Measurements from ENCODE around the gene HTR4.
A peak's percentile ranks its signal among the peaks of the same experiment; 100 is the strongest.

Gene HTR4

DNA sequence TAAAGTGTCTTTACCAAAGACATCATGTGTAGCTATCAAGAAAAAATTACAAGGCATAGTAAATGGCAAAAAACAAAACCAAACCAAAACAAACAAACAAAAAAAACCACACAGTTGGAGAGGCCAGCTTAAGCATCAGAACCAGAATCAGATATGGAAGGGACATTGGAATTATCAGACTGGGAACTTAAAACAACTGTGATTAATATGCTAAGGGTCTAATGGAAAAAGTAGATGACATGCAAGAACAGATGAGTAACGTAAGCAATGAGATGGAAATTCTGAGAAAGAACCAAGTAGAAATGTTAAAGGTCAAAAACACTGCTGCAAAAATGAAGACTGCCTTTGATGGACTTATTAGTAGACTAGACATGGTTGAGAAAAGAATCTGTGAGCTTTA is 194.7 kb downstream of the HTR4 start:
- TF ChIP-seq, protein P1, sequence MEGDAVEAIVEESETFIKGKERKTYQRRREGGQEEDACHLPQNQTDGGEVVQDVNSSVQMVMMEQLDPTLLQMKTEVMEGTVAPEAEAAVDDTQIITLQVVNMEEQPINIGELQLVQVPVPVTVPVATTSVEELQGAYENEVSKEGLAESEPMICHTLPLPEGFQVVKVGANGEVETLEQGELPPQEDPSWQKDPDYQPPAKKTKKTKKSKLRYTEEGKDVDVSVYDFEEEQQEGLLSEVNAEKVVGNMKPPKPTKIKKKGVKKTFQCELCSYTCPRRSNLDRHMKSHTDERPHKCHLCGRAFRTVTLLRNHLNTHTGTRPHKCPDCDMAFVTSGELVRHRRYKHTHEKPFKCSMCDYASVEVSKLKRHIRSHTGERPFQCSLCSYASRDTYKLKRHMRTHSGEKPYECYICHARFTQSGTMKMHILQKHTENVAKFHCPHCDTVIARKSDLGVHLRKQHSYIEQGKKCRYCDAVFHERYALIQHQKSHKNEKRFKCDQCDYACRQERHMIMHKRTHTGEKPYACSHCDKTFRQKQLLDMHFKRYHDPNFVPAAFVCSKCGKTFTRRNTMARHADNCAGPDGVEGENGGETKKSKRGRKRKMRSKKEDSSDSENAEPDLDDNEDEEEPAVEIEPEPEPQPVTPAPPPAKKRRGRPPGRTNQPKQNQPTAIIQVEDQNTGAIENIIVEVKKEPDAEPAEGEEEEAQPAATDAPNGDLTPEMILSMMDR (IDR thresholded peaks at IDR 0.05; ENCODE audit: low read length, missing control alignments) = no peak
- no peak overlapping the region for H3K4me3 ChIP-seq (replicated peaks; ENCODE audit: low read depth, low read length)
- no peak for DNase-seq (ENCODE audit: low read depth)

DNA sequence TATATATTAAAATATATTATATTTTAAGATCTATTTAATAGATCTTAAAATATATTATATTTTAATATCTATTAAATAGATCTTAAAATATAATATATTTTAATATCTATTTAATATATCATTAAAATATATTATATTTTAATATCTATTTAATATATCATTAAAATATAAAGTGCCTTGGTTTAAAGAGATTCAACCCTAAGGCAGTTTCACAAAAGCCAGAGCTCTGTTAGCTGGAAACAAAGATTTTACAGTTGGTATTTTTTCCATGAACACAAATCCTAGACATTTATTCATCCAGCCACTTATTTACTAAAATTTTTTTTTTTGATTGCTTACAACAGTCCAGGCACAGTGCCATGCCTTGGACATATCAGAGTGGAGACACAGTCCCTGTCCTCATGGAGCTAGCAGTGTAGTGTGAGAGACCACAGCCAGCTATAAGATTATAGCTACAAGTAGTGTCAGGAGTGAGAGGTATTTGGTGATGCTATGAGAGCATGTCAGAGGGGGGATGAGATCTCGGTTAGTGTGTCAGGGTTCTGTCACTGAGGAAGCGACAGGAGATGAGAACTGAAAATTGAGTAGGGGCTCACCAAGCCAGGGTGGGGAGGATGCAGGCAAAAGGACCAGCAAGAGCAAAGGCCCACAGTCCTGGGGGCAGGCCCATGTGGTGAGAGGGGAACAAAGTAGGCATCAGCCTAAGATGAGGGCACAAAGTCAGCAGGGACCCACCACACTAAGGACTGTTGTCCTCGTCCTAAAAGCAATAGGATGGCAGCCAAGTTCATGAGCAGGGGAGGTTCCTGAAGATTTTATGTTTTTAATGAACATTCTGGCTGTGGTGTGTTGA is 196.1 kb downstream of the HTR4 start:
- no peak for DNase-seq (ENCODE audit: low read depth)
- H3K4me3 ChIP-seq (replicated peaks; ENCODE audit: low read depth, low read length) = no peak overlapping the region
- TF ChIP-seq, protein P1 (IDR thresholded peaks at IDR 0.05; ENCODE audit: low read length, missing control alignments) = no peak

DNA sequence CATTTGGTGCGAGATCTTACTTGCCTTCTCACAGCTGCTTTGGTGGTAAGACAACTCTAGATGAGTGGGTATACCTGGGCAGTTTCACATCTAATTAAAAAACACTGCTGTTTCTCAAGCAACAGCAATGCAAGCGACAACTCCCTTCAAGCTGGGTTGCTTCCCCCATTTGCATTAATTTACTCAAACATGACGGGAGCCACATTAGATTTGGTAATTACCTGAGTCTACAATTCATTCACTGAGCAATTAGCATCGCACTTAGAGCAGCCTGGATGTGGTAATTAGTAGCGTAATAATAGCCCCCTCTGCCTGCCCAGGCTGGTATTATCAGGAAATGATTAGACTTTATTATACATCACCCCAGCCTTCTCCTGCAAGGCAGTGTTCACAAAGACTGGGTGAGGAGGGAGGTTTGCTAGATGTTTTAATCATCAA is 197.1 kb downstream of the HTR4 start:
- H3K4me3 ChIP-seq (replicated peaks; ENCODE audit: low read depth, low read length) = no peak overlapping the region
- TF ChIP-seq, protein P1 (IDR thresholded peaks at IDR 0.05; ENCODE audit: low read length, missing control alignments) = peak; percentile 23
- DNase-seq (ENCODE audit: low read depth) = no peak

DNA sequence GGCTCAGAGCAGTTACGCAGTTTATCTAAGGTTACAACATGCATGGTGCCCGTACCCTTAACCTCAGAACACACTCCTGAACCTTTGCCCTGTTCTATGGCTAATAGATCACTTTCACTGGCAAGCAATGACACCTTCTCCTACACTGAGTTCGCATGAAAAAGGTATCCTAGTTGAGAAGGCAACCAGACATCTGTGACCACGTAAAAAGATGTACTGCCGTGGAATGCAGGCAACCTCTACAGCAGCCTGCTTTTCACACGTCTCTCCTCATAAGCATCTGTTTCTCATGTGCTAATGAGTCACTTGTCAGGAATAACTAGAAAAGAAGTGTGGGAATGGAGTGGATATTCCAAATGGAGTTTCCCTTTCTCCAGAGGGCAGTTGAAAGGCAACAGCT is 199.1 kb downstream of the HTR4 start:
- TF ChIP-seq, protein P1 (IDR thresholded peaks at IDR 0.05; ENCODE audit: low read length, missing control alignments) = no peak
- no peak overlapping the region for H3K4me3 ChIP-seq (replicated peaks; ENCODE audit: low read depth, low read length)
- DNase-seq (ENCODE audit: low read depth) = no peak

DNA sequence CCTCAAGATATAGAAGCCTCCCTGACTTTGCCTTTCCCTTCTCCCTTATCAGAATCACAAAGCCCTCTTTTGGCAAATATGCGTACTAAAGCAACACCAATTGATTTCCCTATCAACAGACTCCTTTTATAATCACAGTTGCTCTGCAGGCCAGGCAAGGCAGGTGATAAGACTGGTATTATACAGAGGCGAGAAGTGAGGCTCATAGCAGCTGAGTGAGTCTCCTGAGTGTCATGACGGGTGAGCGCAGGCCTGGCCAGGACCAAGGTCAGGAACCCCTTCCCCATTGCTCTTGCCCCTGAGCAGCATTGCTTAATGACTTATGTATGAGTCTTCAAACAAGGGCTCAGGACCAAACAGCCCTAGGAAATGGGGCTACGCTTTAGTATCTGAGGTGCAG is 199.8 kb downstream of the HTR4 start:
- TF ChIP-seq, protein P1 (IDR thresholded peaks at IDR 0.05; ENCODE audit: low read length, missing control alignments) = no peak
- no peak overlapping the region for H3K4me3 ChIP-seq (replicated peaks; ENCODE audit: low read depth, low read length)
- DNase-seq (ENCODE audit: low read depth) = no peak

DNA sequence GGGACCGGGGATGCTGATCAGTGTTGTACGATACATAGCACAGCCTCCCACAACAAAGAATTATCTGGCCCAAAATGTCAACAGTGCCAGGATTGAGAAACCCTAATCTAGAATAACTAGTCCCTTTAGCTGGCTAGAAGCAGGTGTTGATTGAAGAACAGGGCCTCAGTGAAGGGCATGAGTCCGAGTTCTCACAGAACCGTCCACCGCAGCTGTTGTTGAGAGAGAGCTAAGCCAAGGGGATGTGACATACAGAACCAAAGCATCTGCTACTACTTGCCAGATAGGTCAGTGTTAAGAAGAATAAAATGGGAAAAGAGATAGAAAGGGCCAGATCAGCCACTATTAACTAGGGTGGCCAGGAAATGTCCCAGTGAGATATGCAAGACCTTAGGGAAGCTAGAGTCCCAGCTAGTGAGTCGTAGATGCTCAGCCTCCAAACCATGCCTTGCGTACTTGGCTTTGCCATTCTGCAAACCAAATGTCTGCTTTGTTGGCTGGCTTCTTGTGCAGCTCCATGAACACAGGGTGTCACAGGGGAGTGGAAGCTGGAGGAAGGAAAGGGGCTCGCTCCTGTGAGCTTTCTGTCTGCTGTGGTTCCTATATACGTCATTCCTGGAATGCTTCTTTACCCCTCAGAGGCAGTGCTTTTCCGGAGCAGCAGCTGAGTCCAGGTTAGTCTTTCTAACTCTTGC is 201.7 kb downstream of the HTR4 start:
- peak; percentile 34 for DNase-seq (ENCODE audit: low read depth)
- H3K4me3 ChIP-seq (replicated peaks; ENCODE audit: low read depth, low read length) = no peak overlapping the region
- TF ChIP-seq, protein P1 (IDR thresholded peaks at IDR 0.05; ENCODE audit: low read length, missing control alignments) = no peak

All from fibroblast of pulmonary artery (primary cell).